ENCODE measurements around the gene NPHP4. TPM values are rescaled to one million over a fixed set of nuclear protein-coding genes. Genes with fewer than 3 reads are reported as not detected.
A peak's percentile ranks its signal among the peaks of the same experiment; 100 is the strongest.

NPHP4 gene
- total and polyA plus RNA-seq, 9 of the 15 experiments (the other 6 are each of a cell fraction or from before 2014, with no cell fraction given), result 0.52 to 26.2 (median 6.7) TPM

- TF ChIP-seq FOXP1 (CRISPR knock-in tag; IDR thresholded peaks at IDR 0.05), result no peak
- no peak for TF ChIP-seq SRSF3 (IDR thresholded peaks at IDR 0.05; ENCODE audit: insufficient read depth, low read length)
- no peak for TF ChIP-seq FOXO4 (CRISPR knock-in tag; IDR thresholded peaks at IDR 0.05)
- TF ChIP-seq EP400 (IDR thresholded peaks at IDR 0.05), result peak; percentile 97
- no peak for TF ChIP-seq CGGBP1 (CRISPR knock-in tag; IDR thresholded peaks at IDR 0.05)
- no peak for TF ChIP-seq KLF10 (CRISPR knock-in tag; IDR thresholded peaks at IDR 0.05)
- TF ChIP-seq MTA2 (IDR thresholded peaks at IDR 0.05; ENCODE audit: low read depth), result peak; percentile 34; the same call in 1 of the 2 replicates
- TF ChIP-seq ZC3H8 (IDR thresholded peaks at IDR 0.05), result no peak
- TF ChIP-seq ZNF551 (CRISPR knock-in tag; IDR thresholded peaks at IDR 0.05), result no peak
- no peak for TF ChIP-seq TFAM (CRISPR knock-in tag; conservative IDR thresholded peaks at IDR 0.05)
- no peak for TF ChIP-seq SETDB1 (IDR thresholded peaks at IDR 0.05; ENCODE audit: low read length)
- no peak; the same call in 1 of the 2 replicates for TF ChIP-seq TAL1 (IDR thresholded peaks at IDR 0.05)
- peak; percentile 32 to 91; a peak in 2 of 4 replicates for TF ChIP-seq RCOR1 (IDR thresholded peaks at IDR 0.05; ENCODE audit: borderline replicate concordance in 1 of 2, low read depth in 2 of 2, low read length in 2 of 2)
- TF ChIP-seq ZNF311 (CRISPR knock-in tag; IDR thresholded peaks at IDR 0.05), result no peak
- TF ChIP-seq SAP30 (IDR thresholded peaks at IDR 0.05; ENCODE audit: borderline replicate concordance, insufficient read depth, low read depth, low read length, poor library complexity, severe bottlenecking), result peak; percentile 62
- no peak for TF ChIP-seq GTF3C2 (IDR thresholded peaks at IDR 0.05; ENCODE audit: borderline replicate concordance, extremely low read depth, insufficient read length)
- peak; percentile 38; the same call in 1 of the 2 replicates for TF ChIP-seq HOXB6 (CRISPR knock-in tag; IDR thresholded peaks at IDR 0.05; ENCODE audit: borderline replicate concordance)
- no peak for TF ChIP-seq ZNF184 (CRISPR knock-in tag; IDR thresholded peaks at IDR 0.05)
- TF ChIP-seq, protein P1, sequence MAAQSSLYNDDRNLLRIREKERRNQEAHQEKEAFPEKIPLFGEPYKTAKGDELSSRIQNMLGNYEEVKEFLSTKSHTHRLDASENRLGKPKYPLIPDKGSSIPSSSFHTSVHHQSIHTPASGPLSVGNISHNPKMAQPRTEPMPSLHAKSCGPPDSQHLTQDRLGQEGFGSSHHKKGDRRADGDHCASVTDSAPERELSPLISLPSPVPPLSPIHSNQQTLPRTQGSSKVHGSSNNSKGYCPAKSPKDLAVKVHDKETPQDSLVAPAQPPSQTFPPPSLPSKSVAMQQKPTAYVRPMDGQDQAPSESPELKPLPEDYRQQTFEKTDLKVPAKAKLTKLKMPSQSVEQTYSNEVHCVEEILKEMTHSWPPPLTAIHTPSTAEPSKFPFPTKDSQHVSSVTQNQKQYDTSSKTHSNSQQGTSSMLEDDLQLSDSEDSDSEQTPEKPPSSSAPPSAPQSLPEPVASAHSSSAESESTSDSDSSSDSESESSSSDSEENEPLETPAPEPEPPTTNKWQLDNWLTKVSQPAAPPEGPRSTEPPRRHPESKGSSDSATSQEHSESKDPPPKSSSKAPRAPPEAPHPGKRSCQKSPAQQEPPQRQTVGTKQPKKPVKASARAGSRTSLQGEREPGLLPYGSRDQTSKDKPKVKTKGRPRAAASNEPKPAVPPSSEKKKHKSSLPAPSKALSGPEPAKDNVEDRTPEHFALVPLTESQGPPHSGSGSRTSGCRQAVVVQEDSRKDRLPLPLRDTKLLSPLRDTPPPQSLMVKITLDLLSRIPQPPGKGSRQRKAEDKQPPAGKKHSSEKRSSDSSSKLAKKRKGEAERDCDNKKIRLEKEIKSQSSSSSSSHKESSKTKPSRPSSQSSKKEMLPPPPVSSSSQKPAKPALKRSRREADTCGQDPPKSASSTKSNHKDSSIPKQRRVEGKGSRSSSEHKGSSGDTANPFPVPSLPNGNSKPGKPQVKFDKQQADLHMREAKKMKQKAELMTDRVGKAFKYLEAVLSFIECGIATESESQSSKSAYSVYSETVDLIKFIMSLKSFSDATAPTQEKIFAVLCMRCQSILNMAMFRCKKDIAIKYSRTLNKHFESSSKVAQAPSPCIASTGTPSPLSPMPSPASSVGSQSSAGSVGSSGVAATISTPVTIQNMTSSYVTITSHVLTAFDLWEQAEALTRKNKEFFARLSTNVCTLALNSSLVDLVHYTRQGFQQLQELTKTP (IDR thresholded peaks at IDR 0.05; ENCODE audit: low read depth in 1 of 2, partially characterized antibody in 2 of 2), result peak in 1 of 2 experiments; percentile 85
- no peak for TF ChIP-seq DDX20 (tag; IDR thresholded peaks at IDR 0.05; ENCODE audit: low read depth)
Measured at GRCh38 chr1:5917591-5918274, 74.5 kb downstream of the NPHP4 start (continued).
